Naive thymus-derived CD8-positive, alpha-beta T cell (primary cell): ENCODE measurements around the gene HPS1. TPM values are rescaled to one million over a fixed set of nuclear protein-coding genes. Genes with fewer than 3 reads are reported as not detected.

Experiments
- ATAC-seq, 2 donors: fragments of 150-1000 bp; cut with Tn5 transposase in 1 of 2; sonication (Bioruptor Pico), chemical (Tn5 transposase) in 1 of 2; 1 replicate in 1 of 2; 2 replicates in 1 of 2; pipeline ENCODE4 v1.10.0; 2021; ENCODE audit warnings: mild to moderate bottlenecking in 2 of 2, moderate library complexity in 2 of 2
- POLR2A ChIA-PET: fragments of 350-600 bp; sonication (Branson Sonifier 250); formaldehyde crosslinking; loops from one replicate; lab custom pipeline; 2021; ENCODE audit warnings: antibody characterized with exemption; lab: Charles Lee
- DNase-seq, 10 donors: peaks; one replicate each; pipeline versions ENCODE4 v3.0.0 to v3.0.0-alpha.2; 2020 to 2022
- H3K27ac Mint-ChIP-seq, 10 donors: one replicate each; pipeline ENCODE4 v1.8.0; 2020 to 2022; ENCODE audit warnings: mild to moderate bottlenecking in 10 of 10, mixed read lengths in 10 of 10, moderate library complexity in 4 of 10, inconsistent platforms in 1 of 10
- H3K27me3 Mint-ChIP-seq, 5 donors: one replicate each; pipeline ENCODE4 v1.8.0; 2021 to 2022; ENCODE audit warnings: mixed read lengths in 5 of 5
- H3K36me3 Mint-ChIP-seq, 3 donors: one replicate each; pipeline ENCODE4 v1.8.0; 2020 to 2022; ENCODE audit warnings: mixed read lengths in 3 of 3, mild to moderate bottlenecking in 2 of 3, inconsistent platforms in 1 of 3
- H3K4me1 Mint-ChIP-seq, 4 donors: one replicate each; pipeline ENCODE4 v1.8.0; 2021 to 2022; ENCODE audit warnings: mixed read lengths in 4 of 4
- H3K4me3 Mint-ChIP-seq, 10 donors: one replicate each; pipeline ENCODE4 v1.8.0; 2020 to 2022; ENCODE audit warnings: mild to moderate bottlenecking in 10 of 10, mixed read lengths in 10 of 10, moderate library complexity in 6 of 10, inconsistent platforms in 1 of 10
- H3K9me3 Mint-ChIP-seq, 9 donors: one replicate each; pipeline ENCODE4 v1.8.0; 2020 to 2022; ENCODE audit warnings: mixed read lengths in 9 of 9, mild to moderate bottlenecking in 3 of 9, inconsistent platforms in 1 of 9, moderate library complexity in 1 of 9
- polyA plus RNA-seq, 3 donors: library from polyadenylated mRNA; unstranded; fragments of 300-500 nt; fragmentation: Illumina TruSeq; gene quantifications; one replicate each; pipeline ENCODE4 v1.2.3, GENCODE V29; 2021
- total RNA-seq, 8 experiments: library from RNA in 2 of 8; stranded (reverse) in 2 of 8; gene quantifications; one replicate each; pipeline ENCODE4 v1.2.3 and lab custom pipeline; 2021 to 2026

The HPS1 gene
- total and polyA plus RNA-seq, 5 experiments from 2014 or later = 50.9 to 86.6 (median 73.8) TPM

GRCh38 chr10:98438715-98439114, 8.0 kb downstream of the HPS1 start:
- DNase-seq = no peak
- ATAC-seq = no peak
- H3K36me3 Mint-ChIP-seq = peaks cover 16 to 88% (median 49%) of the 10 kb centered on the region in 3 donors
- no peak overlapping the region for H3K4me3 Mint-ChIP-seq
- H3K27me3 Mint-ChIP-seq = no peaks in the 10 kb centered on the region
- POLR2A ChIA-PET = no interaction called here
- H3K27ac Mint-ChIP-seq = peak overlapping the region in 1 of 10 donors; percentile 29
- H3K4me1 Mint-ChIP-seq = peaks cover 17 to 33% (median 27%) of the 10 kb centered on the region in 4 donors
- no peaks in the 10 kb centered on the region for H3K9me3 Mint-ChIP-seq

GRCh38 chr10:98436704-98437103, 10.0 kb downstream of the HPS1 start:
- Mint-ChIP-seq H3K4me1 (peaks cover 7 to 14% (median 10%) of the 10 kb centered on the region in 4 donors), H3K27me3 (no peaks in the 10 kb centered on the region), H3K36me3 (peaks cover 23 to 87% (median 55%) of the 10 kb centered on the region in 3 donors), H3K9me3 (peaks cover 0 to 7% (median 0%) of the 10 kb centered on the region in 9 donors), H3K27ac (peak overlapping the region in 1 of 10 donors; percentile 11), H3K4me3 (no peak overlapping the region)
- DNase-seq (no peak), ATAC-seq (no peak)
- POLR2A ChIA-PET = no interaction called here

- Mint-ChIP-seq H3K9me3 (peaks cover 0 to 7% (median 3%) of the 10 kb centered on the region in 9 donors), H3K4me3 (no peak overlapping the region), H3K36me3 (peaks cover 24 to 91% (median 53%) of the 10 kb centered on the region in 3 donors), H3K27ac (peak overlapping the region in 1 of 10 donors; percentile 38), H3K27me3 (no peaks in the 10 kb centered on the region), H3K4me1 (peaks cover 0 to 6% (median 4%) of the 10 kb centered on the region in 4 donors)
- DNase-seq (no peak), ATAC-seq (no peak)
- POLR2A ChIA-PET = interaction anchor here (1.8 kb wide), 1 partner anchor 11 kb away, joined by 5 read pairs; no protein-coding TSS in a partner anchor
Measured at GRCh38 chr10:98435178-98435577, 11.6 kb downstream of the HPS1 start.

- no peak for DNase-seq
- Mint-ChIP-seq H3K9me3 (peaks cover 0 to 7% (median 3%) of the 10 kb centered on the region in 9 donors), H3K4me1 (peaks cover 0 to 5% (median 3%) of the 10 kb centered on the region in 4 donors), H3K27ac (no peak overlapping the region), H3K27me3 (no peaks in the 10 kb centered on the region), H3K36me3 (peaks cover 24 to 91% (median 49%) of the 10 kb centered on the region in 3 donors), H3K4me3 (no peak overlapping the region)
- no peak for ATAC-seq
- POLR2A ChIA-PET = interaction anchor here (1.8 kb wide), 1 partner anchor 12 kb away, joined by 5 read pairs; no protein-coding TSS in a partner anchor
Measured at GRCh38 chr10:98433881-98434732, 12.6 kb downstream of the HPS1 start.

GRCh38 chr10:98433371-98433770, 13.4 kb downstream of the HPS1 start:
- POLR2A ChIA-PET = interaction anchor here (0.6 to 1.8 kb wide), 2 partner anchors 13 to 20 kb away, joined by 3 to 5 read pairs; no protein-coding TSS in a partner anchor
- peaks cover 24 to 89% (median 49%) of the 10 kb centered on the region in 3 donors for H3K36me3 Mint-ChIP-seq
- ATAC-seq = no peak
- H3K9me3 Mint-ChIP-seq = peaks cover 0 to 7% (median 3%) of the 10 kb centered on the region in 9 donors
- H3K27ac Mint-ChIP-seq = no peak overlapping the region
- peaks cover 0 to 5% (median 2%) of the 10 kb centered on the region in 4 donors for H3K4me1 Mint-ChIP-seq
- H3K27me3 Mint-ChIP-seq = no peaks in the 10 kb centered on the region
- DNase-seq = no peak
- H3K4me3 Mint-ChIP-seq = no peak overlapping the region

- POLR2A ChIA-PET = no interaction called here
- Mint-ChIP-seq H3K36me3 (peaks cover 24 to 88% (median 49%) of the 10 kb centered on the region in 3 donors), H3K27ac (no peak overlapping the region), H3K4me1 (peaks cover 0 to 2% (median 0%) of the 10 kb centered on the region in 4 donors), H3K27me3 (no peaks in the 10 kb centered on the region), H3K9me3 (peaks cover 0 to 7% (median 3%) of the 10 kb centered on the region in 9 donors), H3K4me3 (no peak overlapping the region)
- ATAC-seq (no peak), DNase-seq (no peak)
Measured at GRCh38 chr10:98432330-98432729, 14.4 kb downstream of the HPS1 start.

GRCh38 chr10:98431016-98431415, 15.7 kb downstream of the HPS1 start:
- POLR2A ChIA-PET = no interaction called here
- Mint-ChIP-seq H3K36me3 (peaks cover 24 to 87% (median 45%) of the 10 kb centered on the region in 3 donors), H3K4me3 (no peak overlapping the region), H3K9me3 (peaks cover 0 to 7% (median 3%) of the 10 kb centered on the region in 9 donors), H3K27ac (peak overlapping the region in 1 of 10 donors; percentile 1), H3K27me3 (no peaks in the 10 kb centered on the region), H3K4me1 (no peaks in the 10 kb centered on the region)
- ATAC-seq = no peak
- DNase-seq = no peak

- Mint-ChIP-seq H3K27me3 (no peaks in the 10 kb centered on the region), H3K36me3 (peaks cover 19 to 81% (median 39%) of the 10 kb centered on the region in 3 donors), H3K4me1 (no peaks in the 10 kb centered on the region), H3K9me3 (peaks cover 0 to 7% (median 3%) of the 10 kb centered on the region in 9 donors), H3K4me3 (no peak overlapping the region), H3K27ac (peak overlapping the region in 2 of 10 donors; percentile 40 to 41)
- POLR2A ChIA-PET = no interaction called here
- DNase-seq (no peak), ATAC-seq (no peak)
Measured at GRCh38 chr10:98430427-98430826, 16.3 kb downstream of the HPS1 start.

- H3K4me3 Mint-ChIP-seq = no peak overlapping the region
- H3K27ac Mint-ChIP-seq = no peak overlapping the region
- no peaks in the 10 kb centered on the region for H3K27me3 Mint-ChIP-seq
- peaks cover 0 to 7% (median 3%) of the 10 kb centered on the region in 9 donors for H3K9me3 Mint-ChIP-seq
- H3K36me3 Mint-ChIP-seq = peaks cover 14 to 72% (median 31%) of the 10 kb centered on the region in 3 donors
- no peaks in the 10 kb centered on the region for H3K4me1 Mint-ChIP-seq
- POLR2A ChIA-PET = no interaction called here
- ATAC-seq = no peak
- no peak for DNase-seq
Measured at GRCh38 chr10:98429320-98430072, 17.2 kb downstream of the HPS1 start.

- no peak for ATAC-seq
- no peak overlapping the region for H3K27ac Mint-ChIP-seq
- DNase-seq = no peak
- no peak overlapping the region for H3K4me3 Mint-ChIP-seq
- peaks cover 0 to 4% (median 3%) of the 10 kb centered on the region in 9 donors for H3K9me3 Mint-ChIP-seq
- peaks cover 5 to 59% (median 8%) of the 10 kb centered on the region in 3 donors for H3K36me3 Mint-ChIP-seq
- POLR2A ChIA-PET = no interaction called here
- H3K4me1 Mint-ChIP-seq = no peaks in the 10 kb centered on the region
- no peaks in the 10 kb centered on the region for H3K27me3 Mint-ChIP-seq
Measured at GRCh38 chr10:98427011-98427515, 19.7 kb downstream of the HPS1 start.

- Mint-ChIP-seq H3K9me3 (no peaks in the 10 kb centered on the region), H3K36me3 (peaks cover 0 to 54% (median 1%) of the 10 kb centered on the region in 3 donors), H3K4me1 (no peaks in the 10 kb centered on the region), H3K4me3 (no peak overlapping the region), H3K27ac (no peak overlapping the region), H3K27me3 (no peaks in the 10 kb centered on the region)
- ATAC-seq = peak; percentile 58 to 62
- POLR2A ChIA-PET = no interaction called here
- peak in 5 of 10 donors; percentile 28 to 43 (median 35) for DNase-seq
Measured at GRCh38 chr10:98425511-98426352, 21.0 kb downstream of the HPS1 start.
